Stimulated activated CD8-positive, alpha-beta memory T cell treated with anti-CD3 and anti-CD28 coated beads, Interleukin-7, amount 100 ng/mL, for 4 hours (primary cell): ENCODE measurements around the gene GDF10.

Experiments used
- DNase-seq, 2 donors: peaks; one replicate each; pipeline ENCODE4 v3.0.0-alpha.2; 2020; ENCODE audit warnings: low read depth in 2 of 2

GDF10 gene

DNA sequence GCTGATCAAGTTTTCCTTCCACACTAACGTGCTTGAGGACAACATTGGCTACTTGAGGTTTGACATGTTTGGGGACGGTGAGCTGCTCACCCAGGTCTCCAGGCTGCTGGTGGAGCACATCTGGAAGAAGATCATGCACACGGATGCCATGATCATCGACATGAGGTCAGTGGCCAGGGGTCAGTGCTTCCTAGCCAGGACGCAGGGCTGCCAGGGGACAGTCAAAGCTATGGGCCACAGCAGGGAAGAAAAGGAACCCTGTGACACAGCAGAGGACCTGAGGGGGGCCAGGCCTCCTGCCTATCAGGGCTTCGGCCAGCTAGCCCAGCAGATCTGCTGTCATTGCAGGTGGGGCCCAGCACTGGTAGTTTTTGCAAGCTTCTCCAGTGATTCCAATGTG is 53.4 kb downstream of the GDF10 start:
- no peak for DNase-seq

DNA sequence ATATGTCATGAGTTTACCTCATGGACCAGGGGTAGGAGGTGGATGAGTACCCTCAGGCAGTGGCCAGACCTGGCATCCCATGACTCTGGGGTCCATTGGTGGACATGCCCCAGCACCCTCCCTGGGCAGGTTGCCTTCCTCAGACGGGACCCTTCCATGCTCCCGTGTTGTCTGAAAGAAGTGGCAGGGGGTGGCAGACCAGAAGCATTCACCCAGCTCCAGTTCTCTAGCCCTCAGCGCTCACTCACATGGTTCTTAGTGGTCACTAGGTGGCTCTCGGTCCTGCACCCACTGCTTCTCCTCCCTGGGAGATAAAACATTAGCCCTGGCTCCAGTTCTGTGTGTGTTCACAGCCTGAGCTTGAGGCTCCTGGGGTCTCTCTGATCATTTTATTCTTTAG is 54.2 kb downstream of the GDF10 start:
- DNase-seq = no peak

GRCh38 chr10:47354900-47355299 is 54.9 kb downstream of the GDF10 start:
- DNase-seq = no peak

GRCh38 chr10:47356708-47357107 is 56.7 kb downstream of the GDF10 start:
- no peak for DNase-seq

- no peak for DNase-seq
Observed at GRCh38 chr10:47357131-47357582, 57.2 kb downstream of the GDF10 start.

DNA sequence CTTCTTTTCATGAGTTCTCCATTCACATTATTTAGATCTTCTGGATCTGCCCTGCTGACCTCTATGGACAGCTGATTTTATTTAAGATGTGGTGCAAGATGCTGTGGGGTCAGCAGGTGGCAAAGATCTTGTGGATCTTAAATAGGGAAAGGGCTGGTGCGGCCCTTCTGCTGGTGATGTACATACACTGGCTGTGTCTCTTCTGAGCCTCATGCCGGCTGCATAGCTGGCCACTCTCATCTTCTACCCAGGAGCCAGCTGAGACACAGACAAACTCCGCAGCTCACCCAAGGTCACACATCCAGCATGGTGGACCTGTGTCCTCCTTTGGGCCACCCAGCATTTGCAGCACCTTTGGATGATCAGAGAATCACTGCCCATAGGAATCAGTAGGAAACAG is 57.9 kb downstream of the GDF10 start:
- DNase-seq = no peak

- DNase-seq = no peak
Observed at GRCh38 chr10:47358457-47358856, 58.5 kb downstream of the GDF10 start.

GRCh38 chr10:47359101-47359500 is 59.1 kb downstream of the GDF10 start:
- no peak for DNase-seq

DNA sequence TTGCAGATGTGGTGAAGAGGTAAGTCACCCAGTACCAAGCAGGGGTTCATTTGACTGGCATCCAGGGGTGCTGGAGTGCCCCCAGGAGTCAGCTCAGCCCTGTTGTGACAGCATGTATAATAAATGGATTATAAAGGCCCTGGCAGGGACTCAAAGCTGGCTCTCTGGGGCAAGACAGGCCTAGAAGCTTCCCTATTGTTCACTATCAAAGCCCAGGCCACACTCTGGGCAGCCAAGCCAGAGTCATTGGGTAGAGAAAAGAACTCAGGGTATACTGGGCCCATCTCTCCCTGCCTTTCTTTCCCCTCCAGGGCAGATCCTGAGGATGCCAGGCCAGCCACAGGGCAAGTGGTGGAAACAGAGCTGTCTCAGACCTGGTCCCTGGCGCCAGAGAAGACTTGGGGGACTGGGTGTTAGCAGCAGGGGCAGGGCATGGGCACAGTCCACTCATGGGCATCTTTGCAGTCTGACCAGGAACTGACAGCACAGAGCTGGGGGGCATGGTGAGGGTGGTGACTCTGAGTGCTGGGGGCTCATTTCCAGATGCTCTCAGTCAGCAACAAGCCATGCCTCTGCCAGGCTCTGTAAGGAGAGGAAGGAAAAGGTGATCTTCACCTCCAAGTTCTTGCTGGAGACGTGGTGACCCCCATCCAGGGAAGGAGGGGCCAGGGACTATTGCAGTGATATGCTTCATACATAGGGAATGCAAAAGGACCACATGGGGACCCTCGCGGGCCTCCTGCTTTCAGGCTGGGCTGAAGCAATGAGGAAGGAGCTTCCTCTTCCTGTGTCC is 59.8 kb downstream of the GDF10 start:
- DNase-seq = no peak

DNA sequence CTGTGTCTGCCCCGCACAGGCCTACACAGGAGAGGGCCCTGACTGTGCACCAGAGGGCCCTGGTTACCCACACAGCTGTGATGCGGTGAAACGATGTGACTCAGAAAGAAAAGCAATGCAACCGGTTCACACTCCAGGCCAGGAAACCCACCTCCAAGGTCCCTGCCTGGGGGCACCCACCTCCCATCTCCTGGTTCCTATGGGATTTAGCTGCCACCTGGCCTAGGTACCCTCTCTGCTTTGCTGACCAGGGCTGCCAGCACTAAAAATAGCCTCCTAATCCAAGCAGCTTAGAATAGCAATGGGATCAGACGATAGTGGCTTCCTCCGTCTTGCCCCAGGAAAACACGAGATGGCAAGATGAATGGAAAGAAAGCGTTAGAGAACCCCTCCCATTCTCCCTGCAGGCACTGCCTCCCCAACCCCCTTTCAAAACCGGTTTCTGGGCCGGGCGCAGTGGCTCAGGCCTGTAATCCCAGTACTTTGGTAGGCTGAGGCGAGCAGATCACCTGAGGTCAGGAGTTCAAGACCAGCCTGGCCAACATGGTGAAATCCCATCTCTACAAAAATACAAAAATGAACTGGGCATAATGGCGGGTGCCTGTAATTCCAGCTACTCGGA is 60.5 kb downstream of the GDF10 start:
- no peak for DNase-seq

DNA sequence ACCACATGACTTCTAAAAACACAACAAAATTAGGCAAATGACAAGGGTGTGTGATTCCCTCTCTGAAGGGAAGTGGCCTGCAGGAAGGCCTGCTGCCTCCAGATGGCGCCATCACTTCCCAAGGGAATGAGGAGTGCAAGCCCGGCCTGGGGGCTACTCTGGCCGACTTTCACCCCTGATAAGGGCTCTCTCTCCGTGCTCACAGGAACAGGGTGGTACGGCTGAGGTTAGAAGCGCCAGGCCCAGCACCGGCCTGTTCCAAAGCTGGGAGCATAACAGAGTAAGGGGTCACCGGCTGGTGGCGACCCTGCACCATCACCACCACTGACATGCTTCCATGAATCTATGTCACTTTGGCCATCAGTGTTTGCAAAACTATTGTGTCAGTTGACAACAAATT is 61.3 kb downstream of the GDF10 start:
- DNase-seq = no peak

GRCh38 chr10:47362199-47362598 is 62.2 kb downstream of the GDF10 start:
- DNase-seq = no peak
